ENCODE results near the gene ALG1. TPM values are rescaled to one million over a fixed set of nuclear protein-coding genes. Genes with fewer than 3 reads are reported as not detected.
"Not testable (repeated sequence)": the region's sequence is repeated elsewhere in the genome, so short reads cannot be mapped to it uniquely, and the experiment has no call there.

The ALG1 gene
- total RNA-seq, 1 donor from 2014 or later: 20.2 TPM

DNA sequence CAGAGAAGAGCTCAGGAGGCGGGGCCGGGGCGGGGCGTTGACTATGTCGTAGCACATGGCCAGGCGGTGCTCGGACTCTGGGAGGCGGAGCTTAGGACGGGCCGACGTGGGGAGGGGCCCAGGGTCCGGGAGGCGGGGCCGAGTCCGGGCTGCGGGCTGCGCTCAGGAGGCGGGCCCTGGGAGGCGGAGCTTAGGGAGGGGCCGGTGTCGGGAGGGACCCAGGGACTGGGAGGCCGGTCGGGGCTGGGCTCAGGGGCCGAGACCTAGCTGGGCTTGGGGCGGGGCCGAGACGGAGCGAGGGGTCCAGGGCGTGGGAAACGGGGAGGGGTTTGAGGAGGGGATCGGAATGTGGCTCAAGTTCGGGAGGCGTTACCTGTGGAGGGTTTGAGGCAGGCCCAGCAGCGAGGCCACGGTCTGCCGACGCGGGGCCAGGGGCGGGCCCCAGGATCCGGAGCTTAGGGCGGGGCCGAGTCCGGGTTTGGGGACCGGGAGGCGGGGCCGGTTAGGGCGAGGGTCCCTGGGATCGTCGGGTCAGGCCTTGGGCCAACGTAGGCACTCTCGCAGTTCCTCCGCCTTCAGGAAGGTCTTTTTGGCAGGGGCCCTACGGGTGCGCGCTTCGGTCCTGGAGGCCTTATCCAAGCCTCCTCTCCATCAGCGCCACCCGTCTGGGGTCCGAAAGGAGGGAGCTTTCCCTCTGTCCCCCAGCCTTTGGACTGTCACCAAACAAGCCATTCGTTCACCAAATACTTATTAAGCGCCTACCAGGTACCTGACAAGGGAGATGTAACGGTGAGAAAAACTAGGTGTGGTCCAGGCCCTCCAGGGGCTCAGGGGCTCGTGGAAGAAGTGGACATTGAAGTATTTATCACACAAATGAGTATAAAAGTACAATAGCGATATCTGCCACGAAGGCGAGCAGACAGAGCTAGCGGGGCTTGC lies 26.8 kb downstream of the ALG1 start:
- DNase-seq (ENCODE audit: low spot score): peak; percentile 88

DNA sequence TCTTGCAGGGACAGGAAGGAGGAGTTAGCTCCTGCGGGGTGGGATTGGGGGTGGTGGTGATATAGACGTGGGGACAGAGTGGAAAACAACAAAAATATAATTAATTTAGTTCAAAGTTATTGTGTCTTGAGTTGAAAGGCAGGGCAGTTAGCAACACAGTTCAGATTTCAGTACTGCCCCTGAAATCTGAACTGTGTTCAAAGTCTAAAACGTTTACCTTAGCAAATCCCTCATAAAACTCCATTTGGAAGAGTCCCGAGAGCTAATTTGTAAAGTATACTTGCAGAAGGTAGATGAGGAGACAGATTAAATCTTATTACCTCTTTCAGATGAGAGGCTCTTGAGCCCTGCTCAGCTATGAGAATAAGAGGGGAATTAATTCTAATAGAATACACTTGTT lies 27.5 kb downstream of the ALG1 start:
- not testable (repeated sequence) for DNase-seq (ENCODE audit: low spot score)

DNA sequence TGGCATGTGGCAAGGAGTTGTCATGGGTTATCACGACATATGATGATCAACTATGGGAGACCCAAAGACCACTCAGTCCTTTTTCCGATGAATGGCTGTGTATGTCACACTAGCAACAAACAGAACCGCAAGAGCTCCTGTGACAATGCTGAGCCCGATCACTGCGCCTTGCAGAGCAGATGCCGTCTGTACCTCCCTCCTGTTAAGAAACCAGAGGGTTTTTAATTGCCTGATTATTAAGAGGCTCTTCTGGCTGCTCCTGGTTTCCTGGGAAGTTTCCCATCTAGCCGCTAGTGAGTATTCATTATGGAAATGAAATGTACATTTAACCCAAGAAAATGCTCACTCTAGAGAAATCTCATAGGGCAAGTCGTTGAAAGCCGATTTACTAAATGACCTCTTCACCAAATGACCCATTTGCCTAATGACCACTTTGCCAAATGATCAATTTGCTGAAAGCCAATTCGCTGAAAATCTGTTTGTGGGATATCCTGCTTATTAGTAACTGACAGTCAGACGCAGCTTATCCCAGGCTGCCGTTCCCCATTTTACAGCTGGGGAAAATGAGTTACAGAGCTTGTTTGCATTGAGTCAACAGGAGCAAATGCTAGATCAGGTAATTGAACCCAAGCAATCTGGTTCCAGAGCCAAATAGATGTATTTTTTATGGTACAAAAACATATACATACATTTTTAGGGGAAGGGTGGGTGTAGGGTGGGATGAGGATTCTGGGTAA lies 31.8 kb downstream of the ALG1 start:
- not testable (repeated sequence) for DNase-seq (ENCODE audit: low spot score)

DNA sequence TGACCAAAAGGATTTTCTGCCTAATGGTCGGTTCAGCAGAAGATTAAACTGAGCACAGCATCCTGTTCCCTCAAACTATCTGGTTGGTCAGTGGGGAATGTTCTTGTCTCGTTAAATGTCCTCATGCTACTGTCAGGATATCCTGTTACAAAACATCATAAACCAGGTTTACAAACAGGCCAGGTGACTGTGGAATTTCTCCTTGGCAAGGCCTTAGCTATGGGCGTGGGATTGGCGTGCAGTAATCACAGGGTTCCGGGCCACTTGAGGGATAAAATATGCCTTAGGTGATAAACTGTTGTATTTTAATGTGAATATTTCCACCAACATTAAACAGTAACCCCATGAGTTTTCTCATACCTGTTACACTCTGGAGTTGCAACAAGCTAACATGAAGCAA lies 33.4 kb downstream of the ALG1 start:
- DNase-seq (ENCODE audit: low spot score): not testable (repeated sequence)

DNA sequence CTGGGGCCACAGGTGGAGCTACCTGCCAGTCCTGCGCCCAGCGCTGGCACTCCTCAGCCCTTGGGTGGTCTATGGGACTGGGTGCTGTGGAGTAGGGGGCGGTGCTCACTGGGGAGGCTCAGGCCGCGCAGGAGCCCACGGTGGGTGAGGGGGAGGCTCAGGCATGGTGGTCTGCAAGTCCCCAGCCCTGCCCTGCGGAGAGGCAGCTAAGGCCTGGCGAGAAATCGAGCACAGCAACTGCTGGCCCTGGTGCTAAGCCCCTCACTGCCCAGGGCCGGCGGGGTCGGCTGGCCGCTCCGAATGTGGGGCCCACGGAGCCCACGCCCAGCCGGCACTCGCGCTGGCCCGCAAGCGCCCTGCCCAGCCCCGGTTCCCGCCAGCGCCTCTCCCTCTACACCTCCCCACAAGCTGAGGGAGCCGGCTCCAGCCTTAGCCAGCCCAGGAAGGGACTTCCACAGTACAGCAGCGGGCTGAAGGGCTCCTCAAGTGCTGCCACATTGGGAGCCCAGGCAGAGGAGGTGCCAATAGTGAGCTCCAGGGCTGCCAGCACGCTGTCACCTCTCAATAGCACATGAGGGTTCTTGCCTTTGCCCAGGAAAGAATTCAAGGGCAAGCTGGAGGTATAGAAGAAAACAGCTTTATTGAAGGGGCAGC lies 37.0 kb downstream of the ALG1 start:
- no peak for DNase-seq (ENCODE audit: low spot score)

DNA sequence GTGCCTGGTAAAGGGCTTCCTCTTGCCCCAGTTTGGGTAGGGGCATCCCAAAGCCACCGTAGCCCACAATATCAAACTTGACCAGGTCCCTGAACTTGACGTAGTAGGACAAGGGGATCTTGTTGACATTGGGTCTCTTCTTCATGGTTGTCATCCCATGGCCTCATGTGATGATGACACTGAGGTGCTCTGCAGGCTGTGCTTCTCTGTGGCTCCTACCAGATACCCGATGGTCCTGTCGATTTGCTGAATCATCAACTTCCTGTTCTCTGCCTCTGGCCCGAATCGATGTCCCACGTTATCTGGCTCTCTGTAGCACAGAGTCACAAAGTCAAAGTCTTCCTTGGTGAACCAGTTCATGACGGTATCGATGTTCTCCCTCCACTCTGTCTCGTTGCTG lies 39.3 kb downstream of the ALG1 start:
- DNase-seq (ENCODE audit: low spot score): not testable (repeated sequence)

DNA sequence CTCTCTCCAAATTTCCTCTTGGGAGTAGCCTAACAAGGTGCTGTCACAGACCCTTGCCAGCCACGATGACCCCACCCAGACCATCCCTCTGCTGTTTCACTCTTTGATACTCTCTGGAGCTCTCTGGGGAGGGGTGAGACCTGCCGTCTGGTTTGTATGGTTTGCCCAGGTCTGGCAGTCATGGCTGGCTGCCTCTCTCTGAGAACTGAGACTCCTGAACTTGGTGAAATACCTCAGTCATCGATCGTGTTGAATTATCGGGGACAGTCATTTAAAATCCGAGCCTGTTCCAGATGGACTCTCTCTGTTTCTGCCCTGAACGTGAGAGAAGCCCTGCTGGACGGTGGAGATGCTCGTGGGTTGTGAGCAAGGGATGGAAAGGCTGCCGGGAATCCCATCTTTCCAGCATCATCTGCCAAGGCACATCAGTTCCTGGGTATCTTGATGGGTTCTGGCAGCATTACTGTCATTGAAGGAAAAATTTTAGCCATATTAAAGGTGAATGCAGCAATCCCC lies 45.2 kb downstream of the ALG1 start:
- not testable (repeated sequence) for DNase-seq (ENCODE audit: low spot score)

DNA sequence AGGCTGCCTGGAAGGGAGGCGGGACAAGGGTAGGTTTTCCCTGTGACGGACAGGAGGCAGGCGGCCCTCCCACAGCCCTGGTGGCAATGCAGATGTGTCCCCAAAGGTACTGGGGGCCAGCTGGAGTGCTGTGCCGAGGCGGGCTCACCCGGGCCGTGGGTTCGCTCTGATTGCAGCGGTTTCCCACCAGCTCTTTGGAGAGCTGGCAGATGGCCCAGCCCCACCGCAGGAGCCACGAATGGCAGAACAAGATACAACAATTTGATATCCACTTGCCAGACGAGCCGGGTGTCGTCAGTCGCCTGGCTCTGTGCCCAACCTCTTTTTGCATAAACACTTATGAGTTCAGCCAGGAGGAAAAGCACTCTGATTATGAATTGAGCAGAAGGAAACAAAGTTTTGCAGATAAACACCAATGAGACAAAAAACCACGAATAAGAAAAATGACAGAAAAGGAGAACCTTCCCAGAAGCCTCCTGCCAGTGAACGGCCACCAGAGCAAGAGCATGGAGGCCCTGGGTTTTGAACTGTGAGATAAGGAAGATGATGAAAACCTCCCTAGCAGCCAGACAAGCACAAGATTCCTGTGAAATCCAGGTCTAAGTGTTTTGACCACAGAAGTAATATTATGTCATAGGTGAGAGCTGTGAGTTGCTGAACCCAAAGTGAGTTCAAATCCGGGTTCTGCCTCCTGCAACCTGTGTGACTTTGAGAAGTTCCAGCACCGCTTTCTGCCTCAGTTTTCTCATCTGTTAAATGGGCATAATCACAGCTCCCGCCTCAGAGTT lies 45.9 kb downstream of the ALG1 start:
- peak; percentile 25 for DNase-seq (ENCODE audit: low spot score)

DNA sequence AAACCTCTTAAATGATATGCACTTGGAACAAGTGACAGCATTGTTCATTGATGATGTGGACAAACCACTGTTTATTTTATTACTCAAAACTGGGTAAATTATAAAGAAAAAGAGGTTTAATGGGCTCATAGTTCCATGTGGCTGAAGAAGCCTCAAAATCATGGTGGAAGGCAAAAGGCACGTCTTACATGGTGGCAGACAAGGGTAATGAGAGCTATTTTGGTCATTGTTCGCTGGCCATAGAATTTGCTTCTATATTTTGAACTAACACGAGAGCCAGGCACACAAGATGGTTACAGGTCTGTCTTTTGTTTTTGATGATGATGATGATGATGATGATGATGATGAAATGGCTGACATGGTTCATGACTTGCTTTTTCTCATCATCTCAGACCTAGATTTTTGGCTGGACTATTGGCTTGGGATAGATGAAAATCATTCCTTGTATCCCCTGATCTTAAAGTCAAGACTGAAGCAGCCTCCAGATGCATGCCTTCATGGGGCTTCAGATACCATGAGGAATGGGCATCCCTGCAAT lies 59.9 kb downstream of the ALG1 start:
- not testable (repeated sequence) for DNase-seq (ENCODE audit: low spot score)

DNA sequence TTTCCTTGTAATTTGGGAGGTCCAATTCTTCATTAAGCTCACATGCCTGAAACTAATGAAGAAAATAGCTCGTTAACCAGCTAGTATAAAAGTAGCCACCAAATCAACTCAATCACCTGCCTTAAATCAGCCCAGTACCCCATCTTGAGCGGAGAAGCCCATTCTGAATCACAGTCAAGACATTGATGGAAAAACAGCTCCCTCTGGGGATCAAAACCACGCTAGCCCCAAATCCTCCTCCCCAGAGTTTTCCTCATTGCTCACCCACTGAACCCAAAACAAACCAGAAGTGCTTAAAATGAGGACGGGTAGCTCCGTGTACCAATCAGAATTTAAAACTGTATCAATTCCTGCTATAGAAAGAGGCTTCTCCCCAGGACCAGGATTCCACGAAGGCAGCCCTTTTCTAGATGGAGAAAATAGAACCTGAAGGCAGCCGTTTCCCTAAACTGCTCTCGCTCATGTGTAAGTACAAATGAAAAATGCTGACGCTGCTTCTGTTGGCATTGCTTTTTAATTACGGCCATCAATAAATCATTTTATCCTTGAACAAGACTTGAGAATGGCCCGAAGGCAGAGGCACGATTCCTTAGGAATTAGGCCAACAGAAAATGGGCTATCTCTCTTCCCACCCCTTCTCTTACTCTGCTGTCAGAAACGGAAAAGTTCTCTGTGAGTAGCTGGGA lies 61.4 kb downstream of the ALG1 start:
- DNase-seq (ENCODE audit: low spot score): not testable (repeated sequence)

DNA sequence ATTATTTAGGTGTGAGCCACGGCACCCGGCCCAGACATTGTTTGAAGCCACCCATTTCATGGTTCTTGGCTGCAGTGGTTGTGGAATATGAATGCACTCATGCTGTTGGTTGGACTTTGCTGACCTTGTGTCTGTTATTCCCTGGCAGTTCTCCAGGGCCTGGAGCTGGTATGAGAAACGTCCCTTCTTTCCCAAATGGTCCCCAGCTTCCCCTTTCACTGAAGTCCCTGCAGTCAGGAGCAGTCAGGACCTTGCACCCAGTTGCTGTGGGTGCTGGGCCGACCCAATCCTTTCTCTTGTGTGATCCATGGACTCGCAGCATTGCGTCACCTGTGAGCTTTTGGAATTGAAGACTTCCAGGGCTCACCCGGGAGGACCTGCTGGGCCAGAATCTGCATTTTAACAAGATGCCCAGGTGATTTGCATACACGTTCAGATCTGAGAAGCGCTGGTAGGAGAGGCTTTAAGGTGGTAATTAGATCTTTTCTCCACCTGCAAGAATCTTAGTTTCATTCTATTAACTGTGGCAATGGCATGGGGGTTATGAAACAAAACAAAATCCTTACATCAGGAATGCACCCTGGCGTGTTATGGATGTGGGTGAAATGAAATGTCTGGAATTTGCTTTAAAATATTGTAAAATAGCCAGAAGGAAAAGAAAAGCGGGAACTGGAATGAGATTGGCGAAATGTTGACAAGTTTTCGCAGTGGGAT lies 63.3 kb downstream of the ALG1 start:
- peak; percentile 18 for DNase-seq (ENCODE audit: low spot score)

Other genes with a start within 250 kb of the ALG1 start
- 28.6 TPM for gene GLYR1, start 224.6 kb upstream of the ALG1 start, total RNA-seq (ENCODE audit: insufficient read depth, low replicate concordance)
- gene UBN1, start 224.4 kb upstream of the ALG1 start, total RNA-seq (ENCODE audit: insufficient read depth, low replicate concordance): 31.3 TPM
- 32.3 TPM for gene PPL, start 134.7 kb upstream of the ALG1 start, total RNA-seq (ENCODE audit: insufficient read depth, low replicate concordance)
- 0.72 TPM for gene SEC14L5, start 113.5 kb upstream of the ALG1 start, total RNA-seq (ENCODE audit: insufficient read depth, low replicate concordance)
- gene NAGPA, start 37.9 kb upstream of the ALG1 start, total RNA-seq (ENCODE audit: insufficient read depth, low replicate concordance): 29.9 TPM
- gene C16orf89, start 5.9 kb upstream of the ALG1 start, total RNA-seq (ENCODE audit: insufficient read depth, low replicate concordance): not detected
- gene EEF2KMT, start 26.0 kb downstream of the ALG1 start, total RNA-seq (ENCODE audit: insufficient read depth, low replicate concordance): 11.1 TPM

Measured in umbilical cord (tissue), 2 donors.